Central memory CD8-positive, alpha-beta T cell (primary cell): ENCODE results near the gene HERC5.
A peak's percentile ranks its signal among the peaks of the same experiment; 100 is the strongest.

ENCODE experiments used
- ATAC-seq: fragments of 150-1000 bp; cut with Tn5 transposase; replicated peaks from 2 replicates; pipeline ENCODE4 v1.10.0; 2022; ENCODE audit warnings: mild to moderate bottlenecking, moderate FRiP score, moderate number of reproducible peaks; ENCODE audit not compliant: poor library complexity, severe bottlenecking; ENCODE audit errors: extremely low read depth
- DNase-seq, 2 donors: peaks; one replicate each; pipeline ENCODE4 v3.0.0; 2021; ENCODE audit warnings: low spot score in 2 of 2
- H3K27ac Mint-ChIP-seq: one replicate; pipeline ENCODE4 v1.8.0; 2022; ENCODE audit warnings: low read depth, mild to moderate bottlenecking, moderate library complexity, mixed read lengths
- H3K27me3 Mint-ChIP-seq: one replicate; pipeline ENCODE4 v1.8.0; 2022; ENCODE audit warnings: mixed read lengths
- H3K36me3 Mint-ChIP-seq: one replicate; pipeline ENCODE4 v1.8.0; 2022; ENCODE audit warnings: mild to moderate bottlenecking, moderate library complexity, mixed read lengths; ENCODE audit not compliant: insufficient read depth
- H3K4me1 Mint-ChIP-seq: one replicate; pipeline ENCODE4 v1.8.0; 2022; ENCODE audit warnings: mixed read lengths
- H3K4me3 Mint-ChIP-seq: one replicate; pipeline ENCODE4 v1.8.0; 2022; ENCODE audit warnings: mild to moderate bottlenecking, moderate library complexity, mixed read lengths
- H3K9me3 Mint-ChIP-seq: one replicate; pipeline ENCODE4 v1.8.0; 2022; ENCODE audit warnings: mixed read lengths

The HERC5 gene

DNA sequence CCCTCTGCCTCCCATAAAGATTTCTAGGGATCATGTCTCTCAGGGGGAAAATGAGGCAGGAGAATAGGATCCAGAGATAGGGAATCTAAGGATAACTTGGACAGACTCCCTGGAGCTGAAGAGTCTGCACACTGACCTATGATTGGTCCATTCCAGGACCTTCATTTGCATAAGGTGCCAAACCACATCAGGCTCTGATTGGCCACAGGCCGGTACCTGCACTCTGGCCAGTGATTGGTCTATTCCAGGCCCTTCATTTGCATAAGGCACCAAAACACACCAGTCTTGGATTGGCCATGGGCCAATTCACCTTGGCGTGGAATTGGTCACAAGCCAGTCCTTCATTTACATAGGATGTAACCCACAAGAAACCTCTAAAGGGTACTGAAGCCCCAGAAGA is 4.0 kb upstream of the HERC5 start:
- Mint-ChIP-seq H3K4me1 (peaks cover 9% of the 10 kb centered on the region), H3K9me3 (no peaks in the 10 kb centered on the region), H3K27ac (no peak overlapping the region), H3K36me3 (peaks cover 13% of the 10 kb centered on the region), H3K4me3 (no peak overlapping the region), H3K27me3 (no peaks in the 10 kb centered on the region)
- ATAC-seq (no peak), DNase-seq (no peak)

DNA sequence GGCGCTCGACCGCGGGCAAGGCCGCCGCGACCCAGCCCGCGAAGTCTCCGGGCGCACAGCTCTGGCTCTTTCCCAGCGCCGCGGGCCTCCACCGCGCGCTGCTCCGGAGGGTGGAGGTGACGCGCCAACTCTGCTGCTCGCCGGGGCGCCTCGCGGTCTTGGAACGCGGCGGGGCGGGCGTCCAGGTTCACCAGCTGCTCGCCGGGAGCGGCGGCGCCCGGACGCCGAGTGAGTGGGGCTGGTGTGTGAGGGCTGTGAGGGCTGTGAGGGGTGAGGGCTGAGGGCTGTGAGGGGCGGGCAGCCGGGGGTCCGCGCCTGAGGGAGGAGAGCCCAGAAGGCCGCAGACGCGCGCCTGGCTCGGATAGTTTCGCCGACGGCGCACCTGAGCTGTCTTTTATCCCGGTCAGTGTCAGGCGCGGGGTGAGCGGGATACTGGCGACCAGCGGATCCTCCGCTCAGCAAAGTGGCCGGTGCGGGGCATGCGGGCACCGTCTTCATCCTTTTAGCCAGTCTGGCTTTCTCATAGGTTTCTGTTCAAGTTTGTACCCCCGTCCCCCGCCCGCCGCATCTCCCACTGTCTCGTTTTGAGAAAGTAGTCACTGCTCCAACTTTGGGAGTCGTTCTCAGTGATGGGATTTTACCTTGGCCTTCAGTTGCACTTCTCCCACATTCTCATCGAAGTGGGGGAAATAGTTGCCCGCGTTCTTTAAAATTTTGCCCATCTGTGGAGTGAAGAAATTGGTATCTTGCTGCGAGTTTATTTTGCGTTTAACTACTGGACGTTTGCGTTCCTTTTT is 586 bp downstream of the HERC5 start:
- Mint-ChIP-seq H3K27me3 (no peaks in the 10 kb centered on the region), H3K4me1 (peaks cover 27% of the 10 kb centered on the region), H3K27ac (peak overlapping the region; percentile 98), H3K36me3 (peaks cover 18% of the 10 kb centered on the region), H3K9me3 (no peaks in the 10 kb centered on the region), H3K4me3 (peak overlapping the region; percentile 90)
- DNase-seq = no peak
- peak; percentile 56 for ATAC-seq

DNA sequence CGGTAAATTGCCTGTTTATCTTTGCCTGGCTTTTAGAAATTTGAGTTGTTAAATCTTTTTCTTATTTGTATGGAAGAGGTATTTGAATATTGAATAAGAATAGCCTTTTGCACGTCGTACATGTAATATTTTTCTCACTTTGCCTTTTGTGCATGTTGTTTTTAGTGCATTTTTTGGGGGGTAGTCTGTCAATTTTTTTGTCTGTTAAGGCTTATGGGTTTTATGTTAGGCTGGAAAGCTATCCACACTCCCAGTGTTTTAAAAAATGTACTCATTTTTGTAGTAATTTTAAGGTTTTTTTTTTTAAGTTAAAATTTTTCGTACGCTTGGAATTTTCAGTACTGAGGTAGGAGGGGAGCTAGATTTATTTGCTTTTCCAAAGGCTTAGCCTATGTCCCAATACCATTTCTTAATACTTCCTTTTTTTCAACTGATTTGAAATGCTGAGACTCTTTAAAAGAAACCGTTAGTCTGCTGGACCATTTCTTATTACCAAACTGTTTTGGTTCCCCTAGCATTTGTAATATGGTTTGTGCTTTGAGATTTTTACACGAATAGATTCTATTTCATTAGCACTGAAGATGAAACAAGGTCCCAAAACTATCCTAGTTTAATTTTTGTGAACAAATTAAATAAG is 1.3 kb downstream of the HERC5 start:
- H3K27me3 Mint-ChIP-seq = no peaks in the 10 kb centered on the region
- H3K36me3 Mint-ChIP-seq = peaks cover 21% of the 10 kb centered on the region
- peaks cover 27% of the 10 kb centered on the region for H3K4me1 Mint-ChIP-seq
- peak overlapping the region; percentile 90 for H3K4me3 Mint-ChIP-seq
- DNase-seq = no peak
- no peak for ATAC-seq
- peak overlapping the region; percentile 98 for H3K27ac Mint-ChIP-seq
- no peaks in the 10 kb centered on the region for H3K9me3 Mint-ChIP-seq

DNA sequence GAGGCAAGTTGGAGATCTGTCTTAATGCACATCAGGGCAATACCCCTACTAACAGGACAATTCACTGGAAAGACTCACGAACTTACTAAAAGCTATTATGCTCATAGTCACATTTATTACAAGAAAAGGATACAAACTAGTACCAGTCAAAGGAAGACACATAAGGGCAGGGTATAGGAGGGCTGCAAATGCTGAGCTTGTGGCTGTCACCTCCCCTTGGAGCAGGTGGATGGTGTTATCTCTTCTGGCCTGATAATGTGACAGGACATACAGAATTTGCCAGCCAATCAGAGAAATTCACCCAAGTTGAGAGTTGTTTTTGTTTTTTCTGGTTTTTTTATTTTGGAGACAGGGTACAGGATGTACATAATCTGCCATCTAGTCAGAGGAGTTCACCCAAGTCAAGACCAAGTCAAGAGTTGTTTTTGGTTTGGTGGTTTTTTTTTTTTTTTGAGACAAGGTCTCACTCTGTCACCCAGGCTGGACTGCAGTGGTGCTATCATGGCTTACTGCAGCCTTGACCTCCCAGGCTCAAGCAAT is 8.8 kb downstream of the HERC5 start:
- Mint-ChIP-seq H3K9me3 (no peaks in the 10 kb centered on the region), H3K36me3 (peaks cover 28% of the 10 kb centered on the region), H3K4me1 (peaks cover 11% of the 10 kb centered on the region), H3K27me3 (no peaks in the 10 kb centered on the region), H3K27ac (no peak overlapping the region), H3K4me3 (no peak overlapping the region)
- ATAC-seq = peak; percentile 32
- DNase-seq = no peak

DNA sequence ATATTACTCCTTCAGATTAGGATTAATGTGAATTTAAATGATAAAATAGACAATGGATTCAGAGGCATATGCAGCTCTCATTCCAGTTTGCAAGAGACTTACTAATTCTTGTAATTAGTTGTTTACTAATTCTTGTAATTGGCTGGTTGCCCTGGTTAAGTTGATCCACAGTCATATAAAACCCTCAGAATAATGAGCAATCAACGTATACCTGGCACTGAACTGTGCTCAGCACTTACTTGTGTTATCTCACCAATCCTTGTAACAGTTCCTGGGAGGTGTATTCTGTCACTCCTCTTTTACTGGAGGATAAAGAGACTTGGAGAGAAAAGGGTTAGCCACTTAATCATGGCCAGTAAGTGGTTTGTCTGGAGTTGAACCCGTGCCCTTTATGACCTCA is 10.5 kb downstream of the HERC5 start:
- H3K36me3 Mint-ChIP-seq = peaks cover 29% of the 10 kb centered on the region
- no peak overlapping the region for H3K4me3 Mint-ChIP-seq
- no peak for DNase-seq
- no peaks in the 10 kb centered on the region for H3K9me3 Mint-ChIP-seq
- H3K27me3 Mint-ChIP-seq = no peaks in the 10 kb centered on the region
- H3K27ac Mint-ChIP-seq = no peak overlapping the region
- ATAC-seq = no peak
- H3K4me1 Mint-ChIP-seq = no peaks in the 10 kb centered on the region

DNA sequence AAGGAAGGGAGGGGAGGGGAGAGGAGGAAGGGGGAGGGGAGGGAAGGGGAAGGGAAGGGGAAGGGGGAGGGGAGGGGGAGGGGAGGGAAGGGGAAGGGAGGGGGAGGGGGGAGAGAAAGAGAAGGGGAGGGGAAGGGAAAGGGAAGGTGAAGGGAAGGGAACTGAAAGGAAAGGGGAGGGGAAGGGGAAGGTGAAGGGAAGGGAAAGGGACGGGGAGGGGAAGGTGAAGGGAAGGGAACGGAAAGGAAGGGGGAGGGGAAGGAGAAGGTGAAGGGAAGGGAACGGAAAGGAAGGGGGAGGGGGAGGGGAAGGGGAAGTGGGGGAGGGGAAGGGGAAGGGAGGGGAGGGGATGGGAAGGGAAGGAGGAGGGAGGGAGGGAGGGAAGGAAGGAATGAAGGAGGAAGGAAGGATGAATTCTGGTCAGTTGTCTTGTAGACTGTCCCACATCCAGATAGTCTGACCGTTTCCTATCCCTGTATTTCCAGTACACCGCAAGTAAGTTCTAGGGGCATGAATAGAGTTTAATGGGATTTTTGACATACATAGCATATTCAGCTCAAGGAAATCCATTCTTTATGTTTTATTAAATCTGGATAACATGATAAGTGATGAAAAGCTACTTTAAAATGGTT is 20.4 kb downstream of the HERC5 start:
- no peak overlapping the region for H3K27ac Mint-ChIP-seq
- H3K9me3 Mint-ChIP-seq = no peaks in the 10 kb centered on the region
- DNase-seq (no peak), ATAC-seq (no peak)
- no peaks in the 10 kb centered on the region for H3K4me1 Mint-ChIP-seq
- H3K36me3 Mint-ChIP-seq = peaks cover 25% of the 10 kb centered on the region
- H3K4me3 Mint-ChIP-seq = no peak overlapping the region
- H3K27me3 Mint-ChIP-seq = no peaks in the 10 kb centered on the region

DNA sequence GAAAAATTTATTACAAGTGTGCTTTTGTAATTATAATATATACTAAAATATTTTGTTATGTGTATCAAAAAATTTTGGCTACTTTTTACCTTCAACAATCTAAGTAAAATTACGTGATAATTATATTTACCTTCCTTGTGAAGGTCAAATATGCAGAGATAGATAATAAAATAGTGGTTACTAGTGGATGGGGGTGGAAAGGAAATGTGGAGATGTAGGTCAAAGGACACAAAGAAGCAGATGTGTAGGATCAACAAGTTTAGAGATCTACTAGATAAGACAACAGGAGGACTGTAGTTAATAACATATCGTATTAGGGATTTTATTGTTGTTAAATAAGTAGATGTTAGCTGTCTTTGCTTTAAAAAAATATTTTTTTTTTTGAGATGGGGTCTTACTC is 21.3 kb downstream of the HERC5 start:
- ATAC-seq (no peak), DNase-seq (no peak)
- Mint-ChIP-seq H3K9me3 (no peaks in the 10 kb centered on the region), H3K36me3 (peaks cover 19% of the 10 kb centered on the region), H3K27me3 (no peaks in the 10 kb centered on the region), H3K27ac (no peak overlapping the region), H3K4me1 (no peaks in the 10 kb centered on the region), H3K4me3 (no peak overlapping the region)

DNA sequence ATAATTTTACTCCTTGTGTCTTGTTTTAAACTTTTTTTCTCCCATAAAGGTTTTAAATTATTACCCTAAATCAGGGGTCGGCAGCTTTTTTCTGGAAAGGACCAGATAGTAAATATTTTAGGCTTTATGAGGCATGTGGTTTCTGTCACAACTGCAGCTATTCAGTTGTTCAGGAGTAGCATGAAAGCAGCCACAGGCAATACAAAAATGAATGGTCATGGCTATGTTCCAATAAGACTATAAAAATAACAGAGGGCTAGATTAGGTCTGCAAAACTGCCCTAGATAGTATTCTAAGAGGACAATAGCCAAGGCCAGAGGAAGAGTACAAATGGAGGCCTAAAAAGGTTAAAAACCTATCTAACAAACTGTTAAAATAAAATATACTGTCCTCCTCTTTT is 24.6 kb downstream of the HERC5 start:
- ATAC-seq (no peak), DNase-seq (no peak)
- H3K9me3 Mint-ChIP-seq = no peaks in the 10 kb centered on the region
- H3K4me1 Mint-ChIP-seq = no peaks in the 10 kb centered on the region
- H3K27ac Mint-ChIP-seq = no peak overlapping the region
- no peak overlapping the region for H3K4me3 Mint-ChIP-seq
- peaks cover 13% of the 10 kb centered on the region for H3K36me3 Mint-ChIP-seq
- H3K27me3 Mint-ChIP-seq = no peaks in the 10 kb centered on the region

DNA sequence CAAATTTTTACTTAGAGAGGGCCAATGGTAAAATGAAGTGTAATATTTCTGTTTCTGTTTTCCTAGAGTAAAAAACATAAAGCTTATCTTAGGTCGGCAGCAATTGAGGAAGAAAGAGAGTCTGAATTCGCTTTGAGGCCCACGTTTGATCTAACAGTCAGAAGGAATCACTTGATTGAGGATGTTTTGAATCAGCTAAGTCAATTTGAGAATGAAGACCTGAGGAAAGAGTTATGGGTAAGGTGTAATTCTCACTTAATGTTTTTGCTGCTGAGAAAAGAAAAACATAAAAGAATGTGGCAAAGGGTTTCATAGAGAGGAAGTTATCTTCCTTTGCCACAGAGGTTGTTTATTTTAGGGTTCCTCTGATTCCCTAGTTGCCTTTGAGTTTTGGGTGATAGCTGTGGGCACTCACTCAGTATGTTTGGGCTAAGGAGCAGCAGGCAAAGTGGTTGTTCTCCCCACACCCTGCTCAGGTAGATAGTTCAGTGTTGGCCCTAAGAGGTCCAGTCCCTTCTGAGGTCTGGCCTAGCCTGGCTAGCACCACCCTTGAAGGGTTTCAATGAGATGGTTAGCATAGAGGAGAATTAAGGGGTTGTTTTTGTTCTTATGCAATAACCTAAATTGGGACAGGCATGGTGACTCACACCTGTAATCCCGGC is 32.3 kb downstream of the HERC5 start:
- DNase-seq (no peak), ATAC-seq (no peak)
- H3K36me3 Mint-ChIP-seq = peaks cover 13% of the 10 kb centered on the region
- H3K27ac Mint-ChIP-seq = peak overlapping the region; percentile 76
- no peaks in the 10 kb centered on the region for H3K27me3 Mint-ChIP-seq
- H3K4me3 Mint-ChIP-seq = no peak overlapping the region
- H3K9me3 Mint-ChIP-seq = no peaks in the 10 kb centered on the region
- peaks cover 15% of the 10 kb centered on the region for H3K4me1 Mint-ChIP-seq

DNA sequence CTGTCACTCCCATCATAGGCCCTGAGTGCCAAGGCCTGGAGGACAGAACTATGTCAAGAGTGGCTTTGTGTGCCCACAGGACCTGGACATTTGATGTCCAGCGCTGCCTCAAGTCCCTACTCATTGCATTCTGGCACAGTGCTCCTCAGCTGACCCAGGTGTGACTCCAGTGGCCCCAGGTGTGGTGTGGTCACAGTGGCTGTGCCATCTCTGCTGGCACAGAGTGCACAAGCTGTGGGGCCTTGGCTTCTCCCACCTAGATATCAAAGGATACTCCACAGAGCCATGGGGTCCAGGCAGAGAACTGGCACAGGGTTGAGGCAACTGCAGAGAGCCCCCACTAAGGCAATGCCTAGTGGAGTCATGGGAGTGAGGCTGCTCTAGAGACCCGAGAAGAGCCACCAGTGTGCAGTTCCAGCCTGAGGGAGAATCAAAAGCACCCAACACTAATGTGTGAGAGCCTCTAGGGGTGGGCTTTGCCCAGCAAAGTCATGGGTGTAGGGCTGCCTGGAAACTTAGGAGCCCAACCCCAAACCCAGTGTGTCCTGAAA is 41.0 kb downstream of the HERC5 start:
- peaks cover 22% of the 10 kb centered on the region for H3K36me3 Mint-ChIP-seq

DNA sequence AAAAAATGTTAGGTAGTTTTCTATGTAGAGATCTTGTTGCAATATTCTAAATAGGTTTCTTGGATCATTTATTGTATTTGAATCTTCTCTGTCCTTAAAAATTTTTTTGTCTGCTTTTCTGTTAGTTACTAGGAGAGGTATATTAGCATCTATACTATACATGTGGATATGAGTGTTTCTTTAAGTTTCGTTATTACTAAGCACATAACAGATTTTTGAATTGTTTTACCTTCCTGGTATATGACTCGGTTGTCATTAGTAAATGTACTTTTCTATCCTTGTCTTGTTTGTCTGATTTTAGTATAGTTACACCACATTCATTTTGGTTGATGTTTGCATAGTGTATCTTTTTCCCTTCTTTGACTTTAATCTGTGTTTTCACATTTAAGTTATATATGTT is 46.4 kb downstream of the HERC5 start:
- ATAC-seq = no peak

More for the DNA sequence above, 41.0 kb downstream of the HERC5 start:
- H3K27ac Mint-ChIP-seq = no peak overlapping the region
- DNase-seq = no peak
- H3K4me3 Mint-ChIP-seq = no peak overlapping the region
- ATAC-seq = no peak
- no peaks in the 10 kb centered on the region for H3K4me1 Mint-ChIP-seq
- no peaks in the 10 kb centered on the region for H3K9me3 Mint-ChIP-seq
- no peaks in the 10 kb centered on the region for H3K27me3 Mint-ChIP-seq

DNA sequence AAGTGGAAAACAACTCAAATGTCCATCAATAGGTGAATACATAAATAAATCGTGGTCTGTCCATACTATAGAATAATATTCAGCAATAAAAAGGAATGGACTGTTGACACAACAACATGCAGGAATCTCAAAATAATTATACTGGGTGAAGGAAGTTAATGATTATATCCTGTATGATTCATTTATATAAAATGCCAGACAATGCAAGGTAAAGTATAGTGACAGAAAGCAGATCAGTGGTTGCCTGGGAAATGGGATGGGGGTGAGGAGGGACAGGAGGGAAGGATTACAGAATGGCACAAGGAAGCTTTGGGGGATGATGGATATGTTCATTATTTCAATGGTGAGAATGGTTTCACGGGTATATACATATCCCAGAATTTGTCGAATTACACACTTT is 54.3 kb downstream of the HERC5 start:
- H3K27ac Mint-ChIP-seq = no peak overlapping the region
- H3K9me3 Mint-ChIP-seq = no peaks in the 10 kb centered on the region
- no peak for DNase-seq
- H3K36me3 Mint-ChIP-seq = peaks cover 4% of the 10 kb centered on the region
- H3K4me3 Mint-ChIP-seq = no peak overlapping the region
- ATAC-seq = no peak
- H3K27me3 Mint-ChIP-seq = peaks cover 11% of the 10 kb centered on the region
- H3K4me1 Mint-ChIP-seq = no peaks in the 10 kb centered on the region

More for the DNA sequence above, 46.4 kb downstream of the HERC5 start:
- no peaks in the 10 kb centered on the region for H3K27me3 Mint-ChIP-seq
- DNase-seq = no peak
- H3K4me3 Mint-ChIP-seq = no peak overlapping the region
- no peak overlapping the region for H3K27ac Mint-ChIP-seq
- H3K9me3 Mint-ChIP-seq = no peaks in the 10 kb centered on the region
- H3K36me3 Mint-ChIP-seq = peaks cover 15% of the 10 kb centered on the region
- H3K4me1 Mint-ChIP-seq = no peaks in the 10 kb centered on the region
